LNCAP (cell line): ENCODE results near the gene MRPL11.

ENCODE experiments used
- CTCF ChIP-seq: fragments of 450-650 bp; IDR thresholded peaks from 2 replicates; pipeline ENCODE4 v1.5.1; 2017; ENCODE audit warnings: mild to moderate bottlenecking

Gene MRPL11

GRCh38 chr11:66476841-66477251 is 38.2 kb upstream of the MRPL11 start:
- no peak for TF ChIP-seq CTCF

DNA sequence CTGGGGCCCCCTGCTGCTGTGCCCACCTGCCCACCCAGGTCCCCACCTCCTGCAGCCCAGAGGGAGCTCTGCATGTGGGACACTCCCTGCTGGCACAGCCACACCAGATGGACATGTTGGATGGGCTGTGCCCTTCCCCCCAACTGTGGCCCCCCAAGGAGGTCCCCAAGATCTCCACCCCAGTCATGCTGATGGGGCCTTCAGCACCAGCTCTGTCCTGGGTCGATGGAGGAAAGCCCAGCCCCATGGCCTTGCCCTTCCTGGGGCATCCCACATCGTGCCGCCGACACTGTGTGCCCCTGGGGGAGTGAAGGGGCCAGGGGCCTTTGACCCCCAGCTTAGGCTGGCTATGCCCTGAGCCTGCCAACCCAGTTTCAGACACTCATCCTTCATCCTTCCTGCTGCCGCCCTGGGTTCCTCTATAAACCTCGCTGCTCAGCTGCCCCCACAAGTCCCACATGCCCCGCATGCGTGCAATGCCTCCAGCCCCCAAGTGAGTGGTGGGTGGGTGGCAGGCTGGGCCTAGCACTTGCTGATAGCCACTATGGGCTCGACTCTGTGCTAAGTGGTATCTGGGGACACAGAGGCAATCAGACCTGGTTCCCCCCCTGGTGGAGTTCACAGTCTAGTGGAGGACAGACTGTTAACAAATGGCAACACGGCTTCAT is 37.7 kb upstream of the MRPL11 start:
- no peak for TF ChIP-seq CTCF

- TF ChIP-seq CTCF: no peak
Observed at GRCh38 chr11:66475349-66476172, 36.9 kb upstream of the MRPL11 start.

- TF ChIP-seq CTCF: no peak
Observed at GRCh38 chr11:66473608-66474515, 35.2 kb upstream of the MRPL11 start.

DNA sequence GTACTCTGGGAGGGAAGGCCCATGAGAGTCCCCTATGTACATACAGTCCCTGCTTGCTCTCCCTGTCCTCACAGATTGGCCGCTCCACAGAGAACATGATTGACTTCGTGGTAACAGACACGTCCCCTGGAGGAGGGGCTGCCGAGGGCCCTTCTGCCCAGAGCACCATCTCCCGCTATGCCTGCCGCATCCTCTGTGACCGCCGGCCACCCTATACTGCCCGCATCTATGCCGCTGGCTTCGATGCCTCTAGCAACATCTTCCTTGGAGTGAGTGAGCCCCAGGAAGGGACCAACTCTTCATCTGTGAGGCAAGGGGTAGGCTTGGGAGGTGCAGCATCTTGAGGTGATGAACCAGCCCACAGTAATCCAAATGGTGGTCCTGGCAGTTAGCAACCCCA is 34.5 kb upstream of the MRPL11 start:
- TF ChIP-seq CTCF: no peak

GRCh38 chr11:66472054-66472453 is 33.4 kb upstream of the MRPL11 start:
- TF ChIP-seq CTCF: no peak

DNA sequence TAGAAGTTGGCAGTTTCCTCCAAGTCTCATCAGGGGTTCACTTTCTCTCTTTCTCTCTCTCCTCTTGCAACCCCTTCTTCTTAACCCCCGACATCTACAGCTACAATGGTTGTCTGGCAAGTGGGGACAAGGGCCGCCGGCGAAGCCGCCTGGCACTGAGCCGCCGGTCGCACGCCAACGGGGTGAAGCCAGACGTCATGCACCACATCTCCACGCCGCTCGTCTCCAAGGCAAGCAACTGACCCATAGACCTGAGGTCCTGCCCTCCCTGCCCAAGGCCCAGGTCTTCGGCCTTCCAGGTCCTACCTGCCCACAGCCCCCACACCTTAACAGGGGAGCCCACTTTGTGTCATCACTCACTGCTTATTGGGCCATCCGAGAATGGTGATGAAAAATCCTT is 32.5 kb upstream of the MRPL11 start:
- TF ChIP-seq CTCF: no peak
